Testis (tissue), 2 donors: ENCODE data around the gene CDH22.

Experiments
- CTCF ChIP-seq, 3 experiments: fragments of 450-650 bp in 2 of 3; fragments of 200-600 bp in 1 of 3; sonication (generic) in 1 of 3; IDR thresholded peaks; one replicate each; pipeline ENCODE4 v1.5.1; 2016 to 2019; ENCODE audit warnings: antibody characterized with exemption in 3 of 3, mild to moderate bottlenecking in 2 of 3, moderate library complexity in 1 of 3
- POLR2A ChIP-seq: fragments of 450-650 bp; IDR thresholded peaks from one replicate; pipeline ENCODE4 v1.6.1; 2017; ENCODE audit warnings: antibody characterized with exemption, mild to moderate bottlenecking, moderate library complexity

- TF ChIP-seq CTCF (IDR thresholded peaks at IDR 0.05) (no peak), POLR2A (no peak)
These were observed 24.3 kb upstream of the CDH22 start for GRCh38 chr20:46332373-46333160.
